ENCODE measurements around the gene MYRIP. TPM values are rescaled to one million over a fixed set of nuclear protein-coding genes. Genes with fewer than 3 reads are reported as not detected.

MYRIP gene
- total RNA-seq, 1 donor from 2014 or later: 5.9 TPM

DNA sequence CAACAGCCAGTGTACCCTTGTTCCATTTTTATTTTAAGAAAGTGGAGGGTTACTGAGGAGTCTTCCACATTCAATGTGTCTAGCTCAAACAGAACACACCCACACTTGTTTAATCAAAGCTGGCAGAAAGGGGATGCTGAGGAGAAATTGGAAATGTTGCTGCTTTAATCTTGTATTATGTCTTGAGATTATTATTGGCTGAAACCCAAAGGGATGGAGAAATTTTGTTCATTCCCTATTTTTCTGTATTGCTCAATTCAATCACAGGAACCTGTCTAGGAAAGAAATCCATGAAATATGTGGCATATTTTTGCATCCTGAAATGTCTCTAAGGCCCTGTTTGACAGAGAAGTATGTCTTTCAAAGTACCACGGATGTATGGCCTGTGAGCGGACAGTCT is 238.0 kb downstream of the MYRIP start:
- intact Hi-C loops (cut with DNase I): no loop called here
- no peak overlapping the region for H3K4me3 ChIP-seq
- no peak for ATAC-seq
- no peak for DNase-seq
- H3K27ac ChIP-seq: no peak overlapping the region
- H3K9me3 ChIP-seq: peaks cover 9% of the 10 kb centered on the region
- no peaks in the 10 kb centered on the region for H3K27me3 ChIP-seq
- TF ChIP-seq, protein P1, sequence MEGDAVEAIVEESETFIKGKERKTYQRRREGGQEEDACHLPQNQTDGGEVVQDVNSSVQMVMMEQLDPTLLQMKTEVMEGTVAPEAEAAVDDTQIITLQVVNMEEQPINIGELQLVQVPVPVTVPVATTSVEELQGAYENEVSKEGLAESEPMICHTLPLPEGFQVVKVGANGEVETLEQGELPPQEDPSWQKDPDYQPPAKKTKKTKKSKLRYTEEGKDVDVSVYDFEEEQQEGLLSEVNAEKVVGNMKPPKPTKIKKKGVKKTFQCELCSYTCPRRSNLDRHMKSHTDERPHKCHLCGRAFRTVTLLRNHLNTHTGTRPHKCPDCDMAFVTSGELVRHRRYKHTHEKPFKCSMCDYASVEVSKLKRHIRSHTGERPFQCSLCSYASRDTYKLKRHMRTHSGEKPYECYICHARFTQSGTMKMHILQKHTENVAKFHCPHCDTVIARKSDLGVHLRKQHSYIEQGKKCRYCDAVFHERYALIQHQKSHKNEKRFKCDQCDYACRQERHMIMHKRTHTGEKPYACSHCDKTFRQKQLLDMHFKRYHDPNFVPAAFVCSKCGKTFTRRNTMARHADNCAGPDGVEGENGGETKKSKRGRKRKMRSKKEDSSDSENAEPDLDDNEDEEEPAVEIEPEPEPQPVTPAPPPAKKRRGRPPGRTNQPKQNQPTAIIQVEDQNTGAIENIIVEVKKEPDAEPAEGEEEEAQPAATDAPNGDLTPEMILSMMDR (IDR thresholded peaks at IDR 0.05): no peak
- H3K4me1 ChIP-seq: no peaks in the 10 kb centered on the region
- H3K36me3 ChIP-seq: no peaks in the 10 kb centered on the region

DNA sequence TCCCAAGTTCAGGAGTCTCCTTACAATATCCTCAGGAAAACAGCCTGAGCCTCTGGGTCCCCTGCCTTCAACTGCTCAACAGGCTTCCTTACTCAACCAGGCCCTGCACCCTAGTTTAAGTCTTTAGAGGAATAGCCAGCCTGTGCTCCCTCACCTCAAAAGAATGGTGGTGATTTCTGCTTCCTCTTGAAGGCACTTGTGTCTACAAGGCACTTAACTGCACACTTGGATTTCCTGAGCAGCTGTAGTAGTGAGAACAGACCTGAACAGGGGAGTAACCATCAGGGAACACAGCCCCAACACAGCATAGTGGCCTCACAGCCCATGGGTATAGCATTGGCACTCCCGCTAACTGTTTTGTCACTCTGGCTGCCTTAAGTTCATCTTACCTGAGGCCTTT is 244.3 kb downstream of the MYRIP start:
- ATAC-seq (peak; percentile 47), DNase-seq (no peak)
- Histone ChIP-seq H3K4me3 (no peak overlapping the region), H3K36me3 (no peaks in the 10 kb centered on the region), H3K27me3 (no peaks in the 10 kb centered on the region), H3K4me1 (no peaks in the 10 kb centered on the region), H3K27ac (no peak overlapping the region), H3K9me3 (peaks cover 9% of the 10 kb centered on the region)
- intact Hi-C loops (cut with DNase I): no loop called here
- TF ChIP-seq, protein P1 (IDR thresholded peaks at IDR 0.05): no peak

DNA sequence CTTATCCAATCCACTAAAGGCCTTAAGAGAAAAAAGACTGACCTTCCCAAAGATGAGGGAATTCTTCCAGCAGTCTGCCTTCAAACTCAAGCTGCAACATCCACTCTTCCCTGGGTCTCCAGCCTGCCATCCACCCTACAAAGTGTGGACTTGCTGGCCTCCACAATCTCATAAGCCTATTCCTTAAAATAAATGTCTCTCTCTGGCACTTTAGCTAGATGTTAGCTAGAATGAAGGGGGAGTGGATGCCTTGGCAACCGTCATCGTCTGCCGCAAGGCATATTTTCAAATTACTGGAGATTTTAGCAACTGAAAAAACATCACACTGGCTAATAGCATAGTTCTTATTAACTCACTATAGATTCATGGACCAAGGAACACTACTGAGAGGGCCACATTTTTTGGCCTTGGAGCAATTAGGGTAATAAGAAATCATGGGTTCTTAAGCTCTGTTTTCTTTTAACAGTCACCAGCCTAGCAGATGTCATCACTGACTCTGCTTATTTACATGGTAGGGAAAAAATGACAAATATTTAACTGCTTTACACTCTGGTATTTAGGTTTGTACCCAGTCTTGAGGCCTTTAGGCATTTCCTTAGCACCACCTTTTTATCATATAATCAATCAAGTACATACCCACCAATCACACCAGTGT is 245.3 kb downstream of the MYRIP start:
- H3K9me3 ChIP-seq: peaks cover 7% of the 10 kb centered on the region
- H3K36me3 ChIP-seq: no peaks in the 10 kb centered on the region
- no peak overlapping the region for H3K4me3 ChIP-seq
- no peaks in the 10 kb centered on the region for H3K27me3 ChIP-seq
- no peaks in the 10 kb centered on the region for H3K4me1 ChIP-seq
- TF ChIP-seq, protein P1 (IDR thresholded peaks at IDR 0.05): no peak
- ATAC-seq (no peak), DNase-seq (no peak)
- no peak overlapping the region for H3K27ac ChIP-seq
- intact Hi-C loops (cut with DNase I): no loop called here

DNA sequence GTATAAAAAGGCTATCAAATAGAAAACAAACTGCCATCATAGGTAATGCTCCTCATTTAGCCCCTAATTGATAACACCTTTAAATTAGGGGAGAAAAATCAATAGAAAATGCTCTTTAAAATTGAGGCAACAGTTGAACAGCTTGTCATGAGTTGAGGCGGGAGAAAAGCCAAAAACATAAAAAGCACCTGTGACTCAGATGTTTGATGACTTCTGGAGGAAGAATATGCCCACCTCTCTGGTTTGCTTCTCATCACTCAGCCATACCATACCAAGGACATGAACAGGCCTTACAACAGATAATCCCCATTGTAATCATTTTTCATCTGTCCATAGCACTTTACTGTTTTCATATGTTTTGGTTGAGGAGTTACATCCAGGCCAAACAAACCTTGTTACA is 246.0 kb downstream of the MYRIP start:
- intact Hi-C loops (cut with DNase I): no loop called here
- no peak overlapping the region for H3K27ac ChIP-seq
- TF ChIP-seq, protein P1 (IDR thresholded peaks at IDR 0.05): no peak
- H3K4me3 ChIP-seq: no peak overlapping the region
- no peaks in the 10 kb centered on the region for H3K27me3 ChIP-seq
- DNase-seq: no peak
- ATAC-seq: no peak
- H3K4me1 ChIP-seq: no peaks in the 10 kb centered on the region
- H3K9me3 ChIP-seq: peaks cover under 1% of the 10 kb centered on the region
- no peaks in the 10 kb centered on the region for H3K36me3 ChIP-seq

DNA sequence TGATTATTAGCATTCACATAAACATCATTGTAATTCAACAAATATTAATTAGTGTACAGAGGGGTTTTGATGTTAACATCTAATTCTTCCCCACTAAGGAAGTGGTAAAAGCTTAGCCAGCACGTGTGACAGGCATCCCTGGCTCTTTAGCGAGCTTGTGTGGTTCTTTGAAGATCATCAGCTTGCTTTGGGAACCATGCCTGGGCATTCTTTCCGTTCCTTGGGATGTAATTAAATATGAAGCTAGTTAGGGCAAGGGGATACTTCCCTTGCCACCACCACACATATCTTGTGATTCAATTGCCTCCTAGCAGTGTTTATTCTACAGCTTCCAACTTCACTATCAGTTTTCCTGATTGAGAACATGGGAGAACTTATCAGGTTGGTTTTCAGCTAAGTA is 246.5 kb downstream of the MYRIP start:
- Histone ChIP-seq H3K27me3 (no peaks in the 10 kb centered on the region), H3K36me3 (no peaks in the 10 kb centered on the region), H3K4me3 (no peak overlapping the region), H3K27ac (no peak overlapping the region), H3K4me1 (no peaks in the 10 kb centered on the region), H3K9me3 (no peaks in the 10 kb centered on the region)
- no peak for DNase-seq
- TF ChIP-seq, protein P1 (IDR thresholded peaks at IDR 0.05): no peak
- no peak for ATAC-seq
- intact Hi-C loops (cut with DNase I): no loop called here

DNA sequence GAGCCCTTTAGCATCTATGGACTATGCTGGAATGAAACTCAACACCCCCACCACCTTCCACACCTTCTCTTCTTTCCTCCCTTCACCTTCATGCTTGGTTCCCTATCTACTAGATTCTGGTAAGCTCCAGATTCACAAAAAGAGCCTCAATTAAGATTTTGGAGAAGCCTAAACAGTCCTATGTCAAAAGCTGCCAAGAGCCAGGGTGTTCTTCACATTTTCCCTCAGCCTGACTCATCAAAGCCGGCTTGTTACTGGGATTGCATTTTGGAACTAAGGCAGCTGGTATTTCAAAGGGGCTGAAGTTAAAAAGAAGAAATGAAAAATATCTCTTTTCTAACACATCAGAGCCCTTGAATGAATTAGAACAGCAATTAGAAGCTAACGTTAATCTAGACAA is 247.7 kb downstream of the MYRIP start:
- H3K27ac ChIP-seq: no peak overlapping the region
- H3K27me3 ChIP-seq: no peaks in the 10 kb centered on the region
- H3K4me3 ChIP-seq: no peak overlapping the region
- H3K4me1 ChIP-seq: no peaks in the 10 kb centered on the region
- DNase-seq: no peak
- ATAC-seq: no peak
- TF ChIP-seq, protein P1 (IDR thresholded peaks at IDR 0.05): no peak
- no peaks in the 10 kb centered on the region for H3K9me3 ChIP-seq
- intact Hi-C loops (cut with DNase I): no loop called here
- H3K36me3 ChIP-seq: no peaks in the 10 kb centered on the region

Data from upper lobe of right lung (tissue), 1 donor.